SK-N-SH (cell line): ENCODE data around the gene ANKMY1. TPM values are rescaled to one million over a fixed set of nuclear protein-coding genes. Genes with fewer than 3 reads are reported as not detected.

Experiments
- CTCF ChIA-PET: fragments of 300-600, 350-600 bp; formaldehyde crosslinking; extraction: SDS; loops from one replicate; lab custom pipeline; 2021; lab: Yijun Ruan, JAX
- POLR2A ChIA-PET: fragments of 350-600 bp; sonication (Branson Sonifier 250); formaldehyde crosslinking; extraction: SDS; loops from one replicate; lab custom pipeline; 2020; ENCODE audit warnings: antibody characterized with exemption, inconsistent platforms; lab: Yijun Ruan, JAX
- DNase-seq: peaks from one replicate; pipeline ENCODE4 v3.0.0; 2012
- H2AFZ ChIP-seq: fragments of 200-600 bp; sonication (generic); 2 replicates; pipeline ENCODE4 v1.8.1; 2016; ENCODE audit warnings: antibody characterized with exemption, mild to moderate bottlenecking, low read depth
- H3F3A ChIP-seq: fragments of 200-600 bp; sonication (generic); replicated peaks from 2 replicates; pipeline ENCODE3; 2016; ENCODE audit warnings: antibody characterized with exemption, mild to moderate bottlenecking; ENCODE audit not compliant: insufficient read depth
- H3K27ac ChIP-seq, 2 experiments: fragments of 200-500 bp in 1 of 2; fragments of 200-600 bp in 1 of 2; sonication (Bioruptor generic) in 1 of 2; sonication (generic), shearing (Covaris generic) in 1 of 2; 2 replicates each; pipeline versions ENCODE4 v1.5.1 to v1.6.1; 2014 to 2016; ENCODE audit warnings: low read depth in 2 of 2, inconsistent platforms in 1 of 2, low read length in 1 of 2, mild to moderate bottlenecking in 1 of 2, mixed read lengths in 1 of 2
- H3K27me3 ChIP-seq: fragments of 200-600 bp; sonication (generic), shearing (Covaris generic); 2 replicates; pipeline ENCODE4 v1.6.1; 2016; ENCODE audit warnings: mixed run types; ENCODE audit not compliant: insufficient read depth
- H3K36me3 ChIP-seq, 2 experiments: fragments of 200-500 bp in 1 of 2; fragments of 200-600 bp in 1 of 2; sonication (Bioruptor generic) in 1 of 2; sonication (generic) in 1 of 2; replicated peaks in 1 of 2; 2 replicates each; pipeline versions ENCODE3 to v1.5.1; 2014 to 2016; ENCODE audit warnings: low read length in 1 of 2, mild to moderate bottlenecking in 1 of 2; ENCODE audit not compliant: insufficient read depth in 2 of 2, control insufficient read depth in 1 of 2
- H3K4me1 ChIP-seq, 2 experiments: fragments of 200-500 bp in 1 of 2; fragments of 200-600 bp in 1 of 2; sonication (Bioruptor generic) in 1 of 2; sonication (generic), shearing (Covaris generic) in 1 of 2; 2 replicates each; pipeline versions ENCODE4 v1.5.1 to v1.6.1; 2014 to 2016; ENCODE audit warnings: low read depth in 1 of 2, low read length in 1 of 2, mixed run types in 1 of 2; ENCODE audit not compliant: insufficient read depth in 2 of 2, control insufficient read depth in 1 of 2
- H3K4me2 ChIP-seq: fragments of 200-600 bp; sonication (generic), shearing (Covaris generic); 2 replicates; pipeline ENCODE4 v1.6.1; 2017; ENCODE audit warnings: mixed run types
- H3K4me3 ChIP-seq, 2 experiments: fragments of 200-500 bp in 1 of 2; fragments of 200-600 bp in 1 of 2; sonication (Bioruptor generic) in 1 of 2; sonication (generic), shearing (Covaris generic) in 1 of 2; 2 replicates each; pipeline versions ENCODE4 v1.5.1 to v1.8.1; 2014 to 2016; ENCODE audit warnings: low read depth in 2 of 2, inconsistent platforms in 1 of 2, low read length in 1 of 2, mild to moderate bottlenecking in 1 of 2, mixed read lengths in 1 of 2, moderate library complexity in 1 of 2
- H3K79me2 ChIP-seq: fragments of 200-600 bp; sonication (generic); 2 replicates; pipeline ENCODE4 v1.8.1; 2017; ENCODE audit warnings: mild to moderate bottlenecking; ENCODE audit not compliant: insufficient read depth
- H3K9ac ChIP-seq: fragments of 200-600 bp; sonication (generic); 2 replicates; pipeline ENCODE4 v1.6.1; 2017; ENCODE audit warnings: mixed run types
- H3K9me2 ChIP-seq: fragments of 200-600 bp; sonication (generic); 2 replicates; pipeline ENCODE4 v1.6.1; 2017; ENCODE audit warnings: mixed run types
- H3K9me3 ChIP-seq: fragments of 200-600 bp; sonication (generic); 2 replicates; pipeline ENCODE4 v1.6.1; 2017; ENCODE audit warnings: mixed run types, mild to moderate bottlenecking, moderate library complexity
- H4K20me1 ChIP-seq: fragments of 200-600 bp; sonication (generic); 2 replicates; pipeline ENCODE4 v1.6.1; 2017; ENCODE audit warnings: mild to moderate bottlenecking, mixed run types; ENCODE audit not compliant: insufficient read depth
- CHD2 ChIP-seq: fragments of 150-350 bp; IDR thresholded peaks from 2 replicates; pipeline ENCODE4 v1.6.1; 2018; ENCODE audit warnings: low read length; ENCODE audit not compliant: partially characterized antibody
- EP300 ChIP-seq, 2 experiments: IDR thresholded peaks; 2 replicates each; pipeline versions ENCODE4 v1.4.0 to v1.6.1; 2012; ENCODE audit warnings: borderline replicate concordance in 1 of 2, low read depth in 1 of 2, low read length in 1 of 2
- MXI1 ChIP-seq: IDR thresholded peaks from 2 replicates; pipeline ENCODE4 v1.6.1; 2012; ENCODE audit warnings: mild to moderate bottlenecking, low read depth, low read length, improper control_type of control experiment
- NFIC ChIP-seq: IDR thresholded peaks from 2 replicates; pipeline ENCODE4 v1.4.0; 2012; ENCODE audit warnings: borderline replicate concordance
- NRF1 ChIP-seq: IDR thresholded peaks from 2 replicates; pipeline ENCODE4 v1.6.1; 2012; ENCODE audit warnings: low read depth, mild to moderate bottlenecking, low read length
- POLR2AphosphoS5 ChIP-seq: IDR thresholded peaks from 2 replicates; pipeline ENCODE4 v1.6.1; 2012; ENCODE audit warnings: low read depth, low read length
- RCOR1 ChIP-seq: fragments of 150-350 bp; IDR thresholded peaks from 2 replicates; pipeline ENCODE4 v1.6.1; 2017; ENCODE audit warnings: antibody characterized with exemption, low read length
- RFX5 ChIP-seq: IDR thresholded peaks from 2 replicates; pipeline ENCODE4 v1.6.1; 2012; ENCODE audit warnings: mild to moderate bottlenecking, improper control_type of control experiment, low read length
- SMC3 ChIP-seq: IDR thresholded peaks from 2 replicates; pipeline ENCODE4 v1.6.1; 2012; ENCODE audit warnings: low read depth, low read length, improper control_type of control experiment
- TAF1 ChIP-seq: IDR thresholded peaks from 2 replicates; pipeline ENCODE4 v1.6.1; 2012; ENCODE audit warnings: low read depth, mild to moderate bottlenecking, low read length, moderate library complexity, borderline replicate concordance
- TCF12 ChIP-seq: IDR thresholded peaks from 2 replicates; pipeline ENCODE4 v1.4.0; 2012
- TEAD4 ChIP-seq: IDR thresholded peaks from 2 replicates; pipeline ENCODE4 v1.4.0; 2012; ENCODE audit warnings: mild to moderate bottlenecking, borderline replicate concordance; ENCODE audit not compliant: insufficient read depth
- WGBS: methylation state at CpG from one replicate; pipeline ENCODE4 v1.1.6; 2017; ENCODE audit warnings: low lambda C conversion rate; 5-methylcytosine and 5-hydroxymethylcytosine counted together
- polyA plus RNA-seq, 3 experiments: library from polyadenylated mRNA; depleted of rRNA; stranded (reverse); fragments of >200 nt; gene quantifications; 2 replicates each; pipeline ENCODE4 v1.2.3, GENCODE V29; 2012
- TF ChIP-seq, protein P1 (sequence below): IDR thresholded peaks from 2 replicates; pipeline ENCODE4 v1.4.0; 2012; ENCODE audit warnings: low read depth, borderline replicate concordance
- TF ChIP-seq, protein P2 (sequence below): IDR thresholded peaks from 2 replicates; pipeline ENCODE4 v1.4.0; 2012; ENCODE audit warnings: low read depth, borderline replicate concordance
- TF ChIP-seq, protein P3 (sequence below): IDR thresholded peaks from 2 replicates; pipeline ENCODE4 v1.4.0; 2012; ENCODE audit warnings: low read depth

ANKMY1 gene
- polyA plus RNA-seq, 1 of the 3 experiments (the other 2 are of a cell fraction), result 12.1 TPM

DNA sequence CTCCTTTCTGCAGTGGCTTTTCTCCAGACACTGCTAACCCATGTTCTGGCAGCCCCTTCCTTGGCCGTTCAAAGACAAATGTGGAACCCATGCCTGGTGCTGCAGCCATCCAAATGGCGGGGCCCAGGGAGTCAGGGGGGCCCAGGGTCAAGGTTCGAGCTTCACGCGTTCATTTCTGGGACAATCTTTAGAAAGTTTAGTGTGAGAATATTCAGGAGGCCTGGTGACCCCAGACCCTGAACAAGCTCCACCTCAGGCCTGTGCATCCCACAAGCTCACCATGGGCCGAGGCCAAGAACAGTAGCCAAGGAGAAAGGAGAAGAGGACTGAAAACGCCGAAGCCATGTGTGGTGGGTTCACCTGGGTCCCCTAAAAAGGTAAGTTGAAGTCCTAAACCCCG, 54.4 kb downstream of the ANKMY1 start:
- CTCF ChIA-PET, result interaction anchor here (1.2 kb wide), 1 partner anchor 11 kb away, joined by 6 read pairs; no protein-coding TSS in a partner anchor
- no peak overlapping the region for H3K4me3 ChIP-seq

DNA sequence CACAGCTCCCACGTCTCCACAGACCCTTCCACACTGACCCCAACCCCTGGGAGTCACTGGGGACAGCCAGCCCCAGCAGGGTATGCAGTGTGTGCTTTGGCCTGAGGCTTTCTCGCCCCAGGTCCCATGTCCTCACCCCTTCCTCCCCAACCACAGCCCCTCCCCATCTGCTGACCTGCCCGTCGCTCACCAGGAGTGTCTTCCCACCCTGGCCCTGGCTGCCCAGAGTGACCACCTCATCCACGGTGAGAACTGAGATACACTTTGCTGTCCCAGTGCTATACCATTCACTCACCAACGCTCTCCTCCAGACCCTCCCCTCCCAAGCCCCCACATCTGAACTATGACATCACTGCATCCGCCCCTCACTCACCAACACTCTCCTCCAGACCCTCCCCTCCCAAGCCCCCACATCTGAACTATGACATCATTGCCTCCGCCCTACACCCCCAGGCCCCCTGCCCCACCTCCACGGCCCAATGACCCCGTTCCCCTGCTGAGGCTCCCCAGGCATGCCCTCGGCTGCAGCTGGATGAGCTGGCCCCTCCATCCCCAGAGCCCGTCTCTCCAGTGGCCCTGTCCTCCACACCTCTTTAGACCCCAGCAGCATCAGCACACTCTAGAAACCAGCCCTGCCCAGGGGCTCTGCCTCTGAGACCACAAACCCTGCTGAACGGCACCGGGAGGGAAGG, 55.2 kb downstream of the ANKMY1 start:
- no peaks in the 10 kb centered on the region for H4K20me1 ChIP-seq
- no peaks in the 10 kb centered on the region for H3K4me1 ChIP-seq
- H3K27ac ChIP-seq, result no peak overlapping the region
- 87% methylated on average over 14 of the region's 14 CpGs for WGBS
- no peak overlapping the region for H3K4me2 ChIP-seq
- H3K9me3 ChIP-seq, result no peaks in the 10 kb centered on the region
- H2AFZ ChIP-seq, result no peak overlapping the region
- no peak overlapping the region for H3K4me3 ChIP-seq
- no peaks in the 10 kb centered on the region for H3K79me2 ChIP-seq
- no peaks in the 10 kb centered on the region for H3F3A ChIP-seq
- TF ChIP-seq, protein P1, sequence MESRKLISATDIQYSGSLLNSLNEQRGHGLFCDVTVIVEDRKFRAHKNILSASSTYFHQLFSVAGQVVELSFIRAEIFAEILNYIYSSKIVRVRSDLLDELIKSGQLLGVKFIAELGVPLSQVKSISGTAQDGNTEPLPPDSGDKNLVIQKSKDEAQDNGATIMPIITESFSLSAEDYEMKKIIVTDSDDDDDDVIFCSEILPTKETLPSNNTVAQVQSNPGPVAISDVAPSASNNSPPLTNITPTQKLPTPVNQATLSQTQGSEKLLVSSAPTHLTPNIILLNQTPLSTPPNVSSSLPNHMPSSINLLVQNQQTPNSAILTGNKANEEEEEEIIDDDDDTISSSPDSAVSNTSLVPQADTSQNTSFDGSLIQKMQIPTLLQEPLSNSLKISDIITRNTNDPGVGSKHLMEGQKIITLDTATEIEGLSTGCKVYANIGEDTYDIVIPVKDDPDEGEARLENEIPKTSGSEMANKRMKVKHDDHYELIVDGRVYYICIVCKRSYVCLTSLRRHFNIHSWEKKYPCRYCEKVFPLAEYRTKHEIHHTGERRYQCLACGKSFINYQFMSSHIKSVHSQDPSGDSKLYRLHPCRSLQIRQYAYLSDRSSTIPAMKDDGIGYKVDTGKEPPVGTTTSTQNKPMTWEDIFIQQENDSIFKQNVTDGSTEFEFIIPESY, result no peak
- no peak for TF ChIP-seq MXI1
- no peak for TF ChIP-seq EP300 (IDR thresholded peaks at IDR 0.05; ENCODE audit: borderline replicate concordance in 1 of 2, low read depth in 1 of 2, low read length in 1 of 2)
- no peak for TF ChIP-seq TEAD4
- TF ChIP-seq, protein P2, sequence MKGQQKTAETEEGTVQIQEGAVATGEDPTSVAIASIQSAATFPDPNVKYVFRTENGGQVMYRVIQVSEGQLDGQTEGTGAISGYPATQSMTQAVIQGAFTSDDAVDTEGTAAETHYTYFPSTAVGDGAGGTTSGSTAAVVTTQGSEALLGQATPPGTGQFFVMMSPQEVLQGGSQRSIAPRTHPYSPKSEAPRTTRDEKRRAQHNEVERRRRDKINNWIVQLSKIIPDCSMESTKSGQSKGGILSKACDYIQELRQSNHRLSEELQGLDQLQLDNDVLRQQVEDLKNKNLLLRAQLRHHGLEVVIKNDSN, result no peak
- TF ChIP-seq TCF12, result no peak
- TF ChIP-seq, protein P3, sequence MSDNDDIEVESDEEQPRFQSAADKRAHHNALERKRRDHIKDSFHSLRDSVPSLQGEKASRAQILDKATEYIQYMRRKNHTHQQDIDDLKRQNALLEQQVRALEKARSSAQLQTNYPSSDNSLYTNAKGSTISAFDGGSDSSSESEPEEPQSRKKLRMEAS, result no peak
- TF ChIP-seq TAF1, result no peak
- no peak for TF ChIP-seq RCOR1
- TF ChIP-seq RFX5, result no peak
- no peak for TF ChIP-seq NFIC
- no peak for TF ChIP-seq POLR2AphosphoS5
- no peaks in the 10 kb centered on the region for H3K27me3 ChIP-seq
- no peak overlapping the region for H3K9ac ChIP-seq
- peaks cover 0 to 8% of the 10 kb centered on the region in 2 experiments for H3K36me3 ChIP-seq
- H3K9me2 ChIP-seq, result no peaks in the 10 kb centered on the region
- POLR2A ChIA-PET, result no interaction called here
- CTCF ChIA-PET, result interaction anchor here (1.2 kb wide), 1 partner anchor 12 kb away, joined by 6 read pairs; no protein-coding TSS in a partner anchor
- DNase-seq, result peak; percentile 12

More for the DNA sequence above, 54.4 kb downstream of the ANKMY1 start:
- Histone ChIP-seq H3K4me2 (no peak overlapping the region), H3K9ac (no peak overlapping the region), H3K27ac (no peak overlapping the region), H3K9me2 (no peaks in the 10 kb centered on the region), H3K36me3 (peaks cover 0 to 8% of the 10 kb centered on the region in 2 experiments), H3K79me2 (no peaks in the 10 kb centered on the region), H3K9me3 (no peaks in the 10 kb centered on the region)
- POLR2A ChIA-PET, result no interaction called here
- no peak for TF ChIP-seq NFIC
- no peak for TF ChIP-seq SMC3
- no peak for TF ChIP-seq CHD2
- no peak for TF ChIP-seq NRF1
- no peak for TF ChIP-seq TAF1
- TF ChIP-seq, all 33 proteins: peak for 0
- no peak for DNase-seq
- Histone ChIP-seq H3K4me1 (no peaks in the 10 kb centered on the region), H3K27me3 (no peaks in the 10 kb centered on the region), H2AFZ (no peak overlapping the region), H3F3A (no peaks in the 10 kb centered on the region), H4K20me1 (no peaks in the 10 kb centered on the region)
- WGBS, result 94% methylated on average over 9 of the region's 9 CpGs
